HG02610 (cell line): ENCODE measurements around the gene LUZP2.

Experiments used
- ATAC-seq: cut with Tn5 transposase; IDR thresholded peaks from one replicate; pipeline ENCODE4 v1.9.1; 2021; ENCODE audit warnings: mild to moderate bottlenecking, moderate library complexity; ENCODE audit not compliant: unreplicated experiment

LUZP2 gene

GRCh38 chr11:24805671-24806070, 308.8 kb downstream of the LUZP2 start:
- no peak for ATAC-seq

- ATAC-seq: no peak
Observed at GRCh38 chr11:24808173-24808572, 311.3 kb downstream of the LUZP2 start.

- no peak for ATAC-seq
Observed at GRCh38 chr11:24819006-24819405, 322.2 kb downstream of the LUZP2 start.

GRCh38 chr11:24819863-24820434, 323.1 kb downstream of the LUZP2 start:
- no peak for ATAC-seq

- ATAC-seq: no peak
Observed at GRCh38 chr11:24820541-24820940, 323.7 kb downstream of the LUZP2 start.

GRCh38 chr11:24828938-24829605, 332.2 kb downstream of the LUZP2 start:
- ATAC-seq: no peak

GRCh38 chr11:24833573-24833972, 336.7 kb downstream of the LUZP2 start:
- ATAC-seq: no peak

GRCh38 chr11:24837112-24837511, 340.3 kb downstream of the LUZP2 start:
- no peak for ATAC-seq

- no peak for ATAC-seq
Observed at GRCh38 chr11:24842308-24842707, 345.5 kb downstream of the LUZP2 start.

GRCh38 chr11:24844406-24844805, 347.6 kb downstream of the LUZP2 start:
- ATAC-seq: no peak

GRCh38 chr11:24848857-24849256, 352.0 kb downstream of the LUZP2 start:
- no peak for ATAC-seq

- no peak for ATAC-seq
Observed at GRCh38 chr11:24855951-24856350, 359.1 kb downstream of the LUZP2 start.

- no peak for ATAC-seq
Observed at GRCh38 chr11:24859801-24860300, 363.0 kb downstream of the LUZP2 start.

- no peak for ATAC-seq
Observed at GRCh38 chr11:24861440-24861839, 364.6 kb downstream of the LUZP2 start.

- ATAC-seq: no peak
Observed at GRCh38 chr11:24866743-24867142, 369.9 kb downstream of the LUZP2 start.

- ATAC-seq: no peak
Observed at GRCh38 chr11:24870048-24870447, 373.2 kb downstream of the LUZP2 start.

- no peak for ATAC-seq
Observed at GRCh38 chr11:24872186-24872585, 375.3 kb downstream of the LUZP2 start.

- ATAC-seq: no peak
Observed at GRCh38 chr11:24872651-24873311, 375.9 kb downstream of the LUZP2 start.

GRCh38 chr11:24880962-24881361, 384.1 kb downstream of the LUZP2 start:
- no peak for ATAC-seq

- no peak for ATAC-seq
Observed at GRCh38 chr11:24885580-24886173, 388.8 kb downstream of the LUZP2 start.

- ATAC-seq: no peak
Observed at GRCh38 chr11:24886880-24887619, 390.2 kb downstream of the LUZP2 start.
